Measurements from ENCODE around the gene TMEM145. TPM values are rescaled to one million over a fixed set of nuclear protein-coding genes. Genes with fewer than 3 reads are reported as not detected.

TMEM145 gene
- total RNA-seq, 1 experiment from 2014 or later = 1.5 TPM

GRCh38 chr19:42268704-42269477 lies 44.2 kb upstream of the TMEM145 start, which contains the start of gene CIC:
Gene CIC, plus strand, starts transcription at chr19:42269252. Its CDS starts 2,532 bp downstream, at chr19:42271784.
- peaks cover 13% of the 10 kb centered on the region for H3K36me3 Mint-ChIP-seq (ENCODE audit: insufficient read depth, unreplicated experiment)
- no peaks in the 10 kb centered on the region for H3K9me3 Mint-ChIP-seq (ENCODE audit: low read depth, unreplicated experiment)
- DNase-seq = peak; percentile 100
- TF ChIP-seq CTCF (IDR thresholded peaks at IDR 0.05; ENCODE audit: unreplicated experiment) = no peak
- H3K4me1 Mint-ChIP-seq (ENCODE audit: low read depth, unreplicated experiment) = peaks cover 8% of the 10 kb centered on the region
- intact Hi-C loops (cut with micrococcal nuclease; ENCODE audit: unreplicated experiment) = no loop called here
- no peak within 1 kb of the TSS for H3K4me3 Mint-ChIP-seq (ENCODE audit: low read depth, unreplicated experiment)
- H3K27me3 Mint-ChIP-seq (ENCODE audit: unreplicated experiment) = no peaks in the 10 kb centered on the region
- CTCF ChIA-PET = interaction anchor here (0.5 to 2.0 kb wide), 3 partner anchors 11 to 821 kb away, joined by 4 to 8 read pairs (median 7); no protein-coding TSS in a partner anchor
- no peak within 1 kb of the TSS for H3K27ac Mint-ChIP-seq (ENCODE audit: unreplicated experiment)
- BruUV-seq (replicated peaks) = TSS peak; percentile 94

GRCh38 chr19:42269478-42270345 lies 43.4 kb upstream of the TMEM145 start:
- Mint-ChIP-seq H3K9me3 (ENCODE audit: low read depth, unreplicated experiment) (no peaks in the 10 kb centered on the region), H3K4me3 (ENCODE audit: low read depth, unreplicated experiment) (no peak overlapping the region), H3K4me1 (ENCODE audit: low read depth, unreplicated experiment) (peaks cover 8% of the 10 kb centered on the region), H3K27ac (ENCODE audit: unreplicated experiment) (no peak overlapping the region), H3K27me3 (ENCODE audit: unreplicated experiment) (no peaks in the 10 kb centered on the region), H3K36me3 (ENCODE audit: insufficient read depth, unreplicated experiment) (peaks cover 13% of the 10 kb centered on the region)
- BruUV-seq (replicated peaks) = no TSS peak
- intact Hi-C loops (cut with micrococcal nuclease; ENCODE audit: unreplicated experiment) = no loop called here
- DNase-seq = no peak
- CTCF ChIA-PET = interaction anchor here (0.5 to 2.0 kb wide), 3 partner anchors 23 to 822 kb away, joined by 3 to 8 read pairs (median 4); no protein-coding TSS in a partner anchor
- TF ChIP-seq CTCF (IDR thresholded peaks at IDR 0.05; ENCODE audit: unreplicated experiment) = no peak

GRCh38 chr19:42270346-42271044 lies 42.6 kb upstream of the TMEM145 start:
- no peak overlapping the region for H3K4me3 Mint-ChIP-seq (ENCODE audit: low read depth, unreplicated experiment)
- peaks cover 6% of the 10 kb centered on the region for H3K4me1 Mint-ChIP-seq (ENCODE audit: low read depth, unreplicated experiment)

More at GRCh38 chr19:42270346-42271044, 42.6 kb upstream of the TMEM145 start:
- H3K9me3 Mint-ChIP-seq (ENCODE audit: low read depth, unreplicated experiment) = no peaks in the 10 kb centered on the region
- no TSS peak for BruUV-seq (replicated peaks)
- peaks cover 13% of the 10 kb centered on the region for H3K36me3 Mint-ChIP-seq (ENCODE audit: insufficient read depth, unreplicated experiment)
- peak; percentile 35 for DNase-seq
- no peak overlapping the region for H3K27ac Mint-ChIP-seq (ENCODE audit: unreplicated experiment)
- intact Hi-C loops (cut with micrococcal nuclease; ENCODE audit: unreplicated experiment) = no loop called here
- no peak for TF ChIP-seq CTCF (IDR thresholded peaks at IDR 0.05; ENCODE audit: unreplicated experiment)
- CTCF ChIA-PET = interaction anchor here (0.6 to 2.0 kb wide), 3 partner anchors 24 to 31 kb away, joined by 3 to 8 read pairs (median 3); no protein-coding TSS in a partner anchor
- H3K27me3 Mint-ChIP-seq (ENCODE audit: unreplicated experiment) = no peaks in the 10 kb centered on the region

Data from Calu3 (cell line).